Lower leg skin (tissue), 3 donors: ENCODE data around the gene SPON1.

ENCODE experiments used
- POLR2A ChIP-seq, 2 donors: fragments of 450-650 bp; IDR thresholded peaks; one replicate each; pipeline ENCODE4 v1.6.1; 2016 to 2017; ENCODE audit warnings: antibody characterized with exemption in 2 of 2, mild to moderate bottlenecking in 1 of 2, moderate library complexity in 1 of 2
- TF ChIP-seq, protein P1 (sequence below), 3 donors: fragments of 450-650 bp; IDR thresholded peaks; one replicate each; pipeline ENCODE4 v1.5.1; 2016; ENCODE audit warnings: antibody characterized with exemption in 3 of 3, mild to moderate bottlenecking in 3 of 3, moderate library complexity in 2 of 3

DNA sequence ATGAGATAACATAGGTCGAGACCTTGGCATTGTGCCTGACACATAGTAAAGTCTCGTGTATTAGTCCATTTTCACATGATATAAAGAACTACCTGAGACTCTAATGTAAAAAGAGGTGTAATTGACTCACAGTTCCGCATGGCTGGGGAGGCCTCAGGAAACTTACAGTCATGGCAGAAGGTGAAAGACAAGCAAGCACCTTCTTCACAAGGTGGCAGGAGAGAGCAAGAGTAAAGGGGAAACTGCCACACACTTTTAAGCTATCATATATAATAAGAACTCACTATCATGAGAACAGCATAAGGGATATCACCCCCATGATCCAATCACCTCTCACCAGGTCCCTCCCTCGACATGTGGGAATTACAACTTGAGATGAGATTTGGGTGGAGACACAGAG, 165.2 kb downstream of the SPON1 start:
- no peak for TF ChIP-seq POLR2A (IDR thresholded peaks at IDR 0.05)
- TF ChIP-seq, protein P1, sequence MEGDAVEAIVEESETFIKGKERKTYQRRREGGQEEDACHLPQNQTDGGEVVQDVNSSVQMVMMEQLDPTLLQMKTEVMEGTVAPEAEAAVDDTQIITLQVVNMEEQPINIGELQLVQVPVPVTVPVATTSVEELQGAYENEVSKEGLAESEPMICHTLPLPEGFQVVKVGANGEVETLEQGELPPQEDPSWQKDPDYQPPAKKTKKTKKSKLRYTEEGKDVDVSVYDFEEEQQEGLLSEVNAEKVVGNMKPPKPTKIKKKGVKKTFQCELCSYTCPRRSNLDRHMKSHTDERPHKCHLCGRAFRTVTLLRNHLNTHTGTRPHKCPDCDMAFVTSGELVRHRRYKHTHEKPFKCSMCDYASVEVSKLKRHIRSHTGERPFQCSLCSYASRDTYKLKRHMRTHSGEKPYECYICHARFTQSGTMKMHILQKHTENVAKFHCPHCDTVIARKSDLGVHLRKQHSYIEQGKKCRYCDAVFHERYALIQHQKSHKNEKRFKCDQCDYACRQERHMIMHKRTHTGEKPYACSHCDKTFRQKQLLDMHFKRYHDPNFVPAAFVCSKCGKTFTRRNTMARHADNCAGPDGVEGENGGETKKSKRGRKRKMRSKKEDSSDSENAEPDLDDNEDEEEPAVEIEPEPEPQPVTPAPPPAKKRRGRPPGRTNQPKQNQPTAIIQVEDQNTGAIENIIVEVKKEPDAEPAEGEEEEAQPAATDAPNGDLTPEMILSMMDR (IDR thresholded peaks at IDR 0.05), result no peak
